Endothelial cell of umbilical vein (primary cell): ENCODE results near the gene WFIKKN1. TPM values are rescaled to one million over a fixed set of nuclear protein-coding genes. Genes with fewer than 3 reads are reported as not detected.

Experiments used
- BruUV-seq: library from RNA; stranded (reverse); fragments of 400-500 nt; replicated peaks from 2 replicates; lab custom pipeline; 2021; lab: Mats Ljungman, UMichigan
- CTCF ChIA-PET: fragments of 300-600, 350-600 bp; sonication (Branson Sonifier 250); formaldehyde crosslinking; loops from one replicate; lab custom pipeline; 2021; ENCODE audit warnings: antibody characterized with exemption, inconsistent platforms; lab: Charles Lee
- POLR2A ChIA-PET: fragments of 300-600, 350-600 bp; sonication (Branson Sonifier 250); formaldehyde crosslinking; loops from one replicate; lab custom pipeline; 2021; ENCODE audit warnings: antibody characterized with exemption, inconsistent platforms; lab: Charles Lee
- DNase-seq: peaks from one replicate; pipeline ENCODE4 v3.0.0-alpha.2; 2011; ENCODE audit warnings: low read depth, low spot score
- FAIRE-seq: peaks from 2 replicates; lab custom pipeline; 2011; peaks lifted over from hg19 to GRCh38; lab: Jason Lieb, UNC
- H2AFZ ChIP-seq: 2 replicates; pipeline ENCODE4 v1.6.0; 2012; ENCODE audit warnings: low read depth, low read length, control low read depth, inconsistent platforms
- H3K27ac ChIP-seq: 2 replicates; pipeline ENCODE4 v1.5.1; 2011; ENCODE audit warnings: low read depth, mild to moderate bottlenecking, control low read depth, low read length, moderate library complexity; ENCODE audit not compliant: insufficient read depth
- H3K27me3 ChIP-seq, 2 experiments: 2 replicates each; pipeline versions ENCODE4 v1.6.0 to v1.6.1; 2011; ENCODE audit warnings: low read length in 2 of 2, mixed read lengths in 1 of 2; ENCODE audit not compliant: control insufficient read depth in 2 of 2, insufficient read depth in 2 of 2
- H3K36me3 ChIP-seq, 2 experiments: 2 replicates in 1 of 2; 3 replicates in 1 of 2; pipeline ENCODE4 v1.5.1; 2011; ENCODE audit warnings: low read length in 2 of 2, mild to moderate bottlenecking in 1 of 2, moderate library complexity in 1 of 2; ENCODE audit not compliant: control insufficient read depth in 2 of 2, insufficient read depth in 2 of 2; ENCODE audit errors: extremely low read depth in 1 of 2
- H3K4me1 ChIP-seq: 3 replicates; pipeline ENCODE4 v1.5.1; 2011; ENCODE audit warnings: mild to moderate bottlenecking, low read length; ENCODE audit not compliant: control insufficient read depth, insufficient read depth; ENCODE audit errors: extremely low read depth
- H3K4me2 ChIP-seq: 2 replicates; pipeline ENCODE4 v1.6.1; 2011; ENCODE audit warnings: low read length, control low read depth, mixed read lengths; ENCODE audit not compliant: insufficient read depth
- H3K4me3 ChIP-seq, 3 experiments: fragments of 200-600 bp in 1 of 3; sonication (generic), shearing (Covaris generic) in 1 of 3; replicated peaks in 1 of 3; 2 replicates each; pipeline ENCODE4 v1.5.1; 2011 to 2016; ENCODE audit warnings: control low read depth in 3 of 3, low read length in 3 of 3, mild to moderate bottlenecking in 2 of 3, inconsistent platforms in 1 of 3, low read depth in 1 of 3, moderate library complexity in 1 of 3; ENCODE audit not compliant: insufficient read depth in 1 of 3
- H3K79me2 ChIP-seq: 2 replicates; pipeline ENCODE4 v1.6.0; 2012; ENCODE audit warnings: low read length, inconsistent platforms; ENCODE audit not compliant: control insufficient read depth, insufficient read depth
- H3K9ac ChIP-seq: replicated peaks from 2 replicates; pipeline ENCODE3; 2011; ENCODE audit warnings: low read length, control low read depth; ENCODE audit not compliant: insufficient read depth; ENCODE audit errors: extremely low read depth
- H3K9me1 ChIP-seq: replicated peaks from 3 replicates; pipeline ENCODE4 v1.6.0; 2011; ENCODE audit warnings: mild to moderate bottlenecking, low read length; ENCODE audit not compliant: control insufficient read depth, insufficient read depth; ENCODE audit errors: extremely low read depth
- H3K9me3 ChIP-seq: replicated peaks from 2 replicates; pipeline ENCODE4 v1.5.1; 2012; ENCODE audit warnings: low read length, inconsistent platforms; ENCODE audit not compliant: control insufficient read depth, insufficient read depth
- H4K20me1 ChIP-seq: replicated peaks from 2 replicates; pipeline ENCODE3; 2011; ENCODE audit warnings: mild to moderate bottlenecking, low read length; ENCODE audit not compliant: control insufficient read depth, insufficient read depth; ENCODE audit errors: extremely low read depth
- EZH2 ChIP-seq: IDR thresholded peaks from 2 replicates; pipeline ENCODE4 v1.6.1; 2012; ENCODE audit warnings: borderline replicate concordance, low read depth, mild to moderate bottlenecking, moderate library complexity, low read length, inconsistent platforms; ENCODE audit not compliant: severe bottlenecking
- FOS ChIP-seq: IDR thresholded peaks from 2 replicates; pipeline ENCODE4 v1.6.1; 2011; ENCODE audit warnings: mild to moderate bottlenecking, low read length, moderate library complexity, borderline replicate concordance; ENCODE audit not compliant: insufficient read depth
- GATA2 ChIP-seq: IDR thresholded peaks from 2 replicates; pipeline ENCODE4 v1.7.0; 2011; ENCODE audit warnings: low read depth, mild to moderate bottlenecking, moderate library complexity, mixed read lengths, low read length; ENCODE audit not compliant: insufficient read length, insufficient read depth
- JUN ChIP-seq: IDR thresholded peaks from 2 replicates; pipeline ENCODE4 v1.6.1; 2011; ENCODE audit warnings: borderline replicate concordance, low read depth; ENCODE audit not compliant: insufficient read length, insufficient read depth
- MYC ChIP-seq: IDR thresholded peaks from one replicate; pipeline ENCODE4 v1.6.1; 2011; ENCODE audit warnings: mild to moderate bottlenecking, low read depth, low read length
- POLR2A ChIP-seq: IDR thresholded peaks from 2 replicates; pipeline ENCODE4 v1.6.1; 2012; ENCODE audit warnings: low read depth, mild to moderate bottlenecking, control low read depth, low read length
- POLR2AphosphoS5 ChIP-seq: IDR thresholded peaks from 2 replicates; pipeline ENCODE4 v1.6.1; 2012; ENCODE audit warnings: low read depth, mild to moderate bottlenecking, control low read depth, low read length, moderate library complexity; ENCODE audit not compliant: insufficient read depth
- dilution Hi-C: fragments of 300-500 bp; cut with MboI; formaldehyde crosslinking; loops from one replicate; pipeline ENCODE4 v1.15.0; 2019; ENCODE audit warnings: low sequenced_read_pairs; ENCODE audit not compliant: extremely low pct_ligation_motif_present
- intact Hi-C: fragments of 100-400 bp; cut with micrococcal nuclease; formaldehyde crosslinking; loops from one replicate; pipeline ENCODE4 v1.10.0; 2022
- polyA plus RNA-seq, 4 experiments: library from polyadenylated mRNA; depleted of rRNA in 3 of 4; stranded (reverse) in 3 of 4; unstranded in 1 of 4; fragments of >200 nt; gene quantifications; 2 replicates each; pipeline versions ENCODE4 v1.2.1 to v1.2.3, GENCODE V29; 2011 to 2012; ENCODE audit warnings: missing spikeins in 1 of 4
- total RNA-seq: library from RNA; stranded (reverse); gene quantifications from 2 replicates; pipeline ENCODE4 v1.2.3, GENCODE V29; 2021
- TF ChIP-seq, protein P1 (sequence below): IDR thresholded peaks from 2 replicates; pipeline ENCODE4 v1.6.1; 2011; ENCODE audit not compliant: insufficient read depth, insufficient read length
- TF ChIP-seq, protein P2 (sequence below), 2 donors: IDR thresholded peaks; 1 replicate in 1 of 2; 2 replicates in 1 of 2; pipeline ENCODE4 v1.5.1; 2011; ENCODE audit warnings: low read length in 2 of 2, mild to moderate bottlenecking in 2 of 2, moderate library complexity in 2 of 2, control low read depth in 1 of 2, inconsistent platforms in 1 of 2, low read depth in 1 of 2; ENCODE audit not compliant: insufficient read depth in 1 of 2; ENCODE audit errors: extremely low read depth in 1 of 2

WFIKKN1 gene
- total and polyA plus RNA-seq, 2 donors (not counting 3 experiments of a cell fraction or from before 2014, with no cell fraction given), result 0.06 to 0.40 TPM

DNA sequence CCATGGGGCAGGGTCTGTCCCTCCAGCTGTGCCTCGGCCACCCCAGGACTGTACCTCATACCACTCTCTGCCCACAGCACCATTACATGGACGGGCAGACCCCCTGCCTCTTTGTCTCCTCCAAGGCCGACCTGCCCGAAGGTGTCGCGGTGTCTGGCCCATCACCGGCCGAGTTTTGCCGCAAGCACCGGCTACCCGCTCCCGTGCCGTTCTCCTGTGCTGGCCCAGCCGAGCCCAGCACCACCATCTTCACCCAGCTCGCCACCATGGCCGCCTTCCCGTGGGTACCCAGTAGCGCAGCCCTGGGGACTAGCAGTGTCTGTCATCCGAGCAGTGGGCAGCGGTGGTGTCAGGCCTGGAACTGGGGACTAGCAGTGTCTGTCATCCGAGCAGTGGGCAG is 42.1 kb downstream of the WFIKKN1 start:
- no peaks in the 10 kb centered on the region for H3K9me1 ChIP-seq
- BruUV-seq, result no TSS peak
- intact Hi-C loops, result no loop called here
- FAIRE-seq (no peak), DNase-seq (no peak)
- no peak overlapping the region for H3K4me2 ChIP-seq
- TF ChIP-seq FOS (no peak), MYC (no peak)
- no peaks in the 10 kb centered on the region for H3K4me1 ChIP-seq
- H3K4me3 ChIP-seq, result no peak overlapping the region
- H3K79me2 ChIP-seq, result peaks cover 18% of the 10 kb centered on the region
- peaks cover 5 to 35% of the 10 kb centered on the region in 2 experiments for H3K36me3 ChIP-seq
- no peak overlapping the region for H2AFZ ChIP-seq
- no peaks in the 10 kb centered on the region for H4K20me1 ChIP-seq
- no peaks in the 10 kb centered on the region for H3K27me3 ChIP-seq
- dilution Hi-C loops, result no loop called here
- POLR2A ChIA-PET, result no interaction called here
- H3K9me3 ChIP-seq, result no peaks in the 10 kb centered on the region
- no peak overlapping the region for H3K9ac ChIP-seq
- CTCF ChIA-PET, result no interaction called here
- H3K27ac ChIP-seq, result no peak overlapping the region

DNA sequence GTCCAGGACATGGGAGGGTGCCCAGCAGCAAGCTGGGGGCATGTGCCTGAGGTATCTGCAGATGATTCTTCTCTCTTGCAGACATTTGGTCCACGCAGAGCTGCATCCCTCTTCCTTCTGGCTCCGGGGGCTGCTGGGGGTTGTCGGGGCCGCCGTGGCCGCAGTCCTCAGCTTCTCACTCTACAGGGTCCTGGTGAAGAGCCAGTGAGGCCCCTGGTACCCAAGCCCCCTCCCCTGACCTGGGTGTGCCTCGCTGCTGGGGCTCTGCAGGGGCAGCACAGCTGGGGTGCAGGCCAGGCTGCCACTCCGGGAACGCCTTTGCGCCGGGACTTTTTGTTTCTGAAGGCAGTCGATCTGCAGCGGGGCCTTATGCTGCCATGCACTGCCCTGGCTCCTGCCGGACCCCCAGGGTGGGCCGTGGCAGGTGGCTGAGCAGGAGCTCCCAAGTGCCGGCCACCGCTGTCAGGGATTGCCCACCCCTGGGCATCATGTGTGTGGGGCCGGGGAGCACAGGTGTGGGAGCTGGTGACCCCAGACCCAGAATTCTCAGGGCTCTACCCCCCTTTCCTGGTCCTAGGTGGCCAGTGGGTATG is 42.7 kb downstream of the WFIKKN1 start:
- Histone ChIP-seq H3K4me3 (no peak overlapping the region), H2AFZ (no peak overlapping the region), H3K9me3 (no peaks in the 10 kb centered on the region), H3K9me1 (no peaks in the 10 kb centered on the region), H4K20me1 (no peaks in the 10 kb centered on the region), H3K27me3 (no peaks in the 10 kb centered on the region), H3K36me3 (peaks cover 5 to 35% of the 10 kb centered on the region in 2 experiments), H3K27ac (no peak overlapping the region), H3K9ac (no peak overlapping the region), H3K79me2 (peaks cover 13% of the 10 kb centered on the region), H3K4me2 (no peak overlapping the region), H3K4me1 (no peaks in the 10 kb centered on the region)
- no peak for FAIRE-seq
- CTCF ChIA-PET, result no interaction called here
- TF ChIP-seq GATA2, result no peak
- no peak for TF ChIP-seq POLR2A
- TF ChIP-seq, protein P1, sequence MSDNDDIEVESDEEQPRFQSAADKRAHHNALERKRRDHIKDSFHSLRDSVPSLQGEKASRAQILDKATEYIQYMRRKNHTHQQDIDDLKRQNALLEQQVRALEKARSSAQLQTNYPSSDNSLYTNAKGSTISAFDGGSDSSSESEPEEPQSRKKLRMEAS, result no peak
- no peak for TF ChIP-seq FOS
- TF ChIP-seq, protein P2, sequence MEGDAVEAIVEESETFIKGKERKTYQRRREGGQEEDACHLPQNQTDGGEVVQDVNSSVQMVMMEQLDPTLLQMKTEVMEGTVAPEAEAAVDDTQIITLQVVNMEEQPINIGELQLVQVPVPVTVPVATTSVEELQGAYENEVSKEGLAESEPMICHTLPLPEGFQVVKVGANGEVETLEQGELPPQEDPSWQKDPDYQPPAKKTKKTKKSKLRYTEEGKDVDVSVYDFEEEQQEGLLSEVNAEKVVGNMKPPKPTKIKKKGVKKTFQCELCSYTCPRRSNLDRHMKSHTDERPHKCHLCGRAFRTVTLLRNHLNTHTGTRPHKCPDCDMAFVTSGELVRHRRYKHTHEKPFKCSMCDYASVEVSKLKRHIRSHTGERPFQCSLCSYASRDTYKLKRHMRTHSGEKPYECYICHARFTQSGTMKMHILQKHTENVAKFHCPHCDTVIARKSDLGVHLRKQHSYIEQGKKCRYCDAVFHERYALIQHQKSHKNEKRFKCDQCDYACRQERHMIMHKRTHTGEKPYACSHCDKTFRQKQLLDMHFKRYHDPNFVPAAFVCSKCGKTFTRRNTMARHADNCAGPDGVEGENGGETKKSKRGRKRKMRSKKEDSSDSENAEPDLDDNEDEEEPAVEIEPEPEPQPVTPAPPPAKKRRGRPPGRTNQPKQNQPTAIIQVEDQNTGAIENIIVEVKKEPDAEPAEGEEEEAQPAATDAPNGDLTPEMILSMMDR (IDR thresholded peaks at IDR 0.05; ENCODE audit: extremely low read depth in 1 of 2, insufficient read depth in 1 of 2, low read depth in 1 of 2, low read length in 2 of 2), result no peak
- TF ChIP-seq EZH2, result no peak
- no peak for TF ChIP-seq POLR2AphosphoS5
- no peak for TF ChIP-seq JUN
- TF ChIP-seq MYC, result no peak
- dilution Hi-C loops (no loop called here), intact Hi-C loops (no loop called here)
- POLR2A ChIA-PET, result no interaction called here
- no peak for DNase-seq
- BruUV-seq, result TSS peak; percentile 12
